ENCODE results near the gene NOL7.

DNA sequence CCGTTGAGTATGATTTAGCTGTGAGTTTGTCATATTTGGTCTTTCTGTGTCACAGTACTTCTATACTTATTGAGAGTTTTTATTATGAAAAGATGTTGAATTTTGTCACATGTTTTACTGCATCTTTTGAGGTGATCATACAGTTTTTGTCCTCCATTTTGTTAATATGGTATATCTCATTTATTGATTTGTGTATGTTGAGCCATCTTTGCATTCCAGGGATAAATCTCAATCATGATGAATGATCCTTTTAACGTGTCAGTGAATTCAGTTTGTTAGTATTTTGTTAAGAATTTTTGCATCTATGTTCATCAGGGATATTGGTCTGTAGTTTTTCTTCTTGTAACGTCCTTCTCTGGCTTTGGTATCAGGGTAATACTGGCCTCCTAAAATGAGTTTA lies 37.2 kb upstream of the NOL7 start:
- TF ChIP-seq POLR2A (IDR thresholded peaks at IDR 0.05; ENCODE audit: insufficient read depth in 1 of 2, low read depth in 2 of 2, low read length in 2 of 2) (no peak), ZBTB20 (CRISPR knock-in tag; IDR thresholded peaks at IDR 0.05; ENCODE audit: borderline replicate concordance, low read depth) (no peak), ZNF296 (CRISPR knock-in tag; conservative IDR thresholded peaks at IDR 0.05) (no peak), ISX (CRISPR knock-in tag; conservative IDR thresholded peaks at IDR 0.05) (no peak), KDM1A (CRISPR knock-in tag; IDR thresholded peaks at IDR 0.05) (no peak), SIN3A (IDR thresholded peaks at IDR 0.05; ENCODE audit: borderline replicate concordance, low read depth, low read length) (no peak), TAF1 (CRISPR knock-in tag; IDR thresholded peaks at IDR 0.05) (no peak), RAD51 (IDR thresholded peaks at IDR 0.05; ENCODE audit: borderline replicate concordance) (no peak), SAFB2 (CRISPR knock-in tag; IDR thresholded peaks at IDR 0.05; ENCODE audit: borderline replicate concordance, low read depth) (no peak), MAZ (IDR thresholded peaks at IDR 0.05; ENCODE audit: borderline replicate concordance, low read depth, low read length) (no peak), MAZ (CRISPR knock-in tag; IDR thresholded peaks at IDR 0.05; ENCODE audit: low read depth) (no peak)
- TF ChIP-seq, protein P1, sequence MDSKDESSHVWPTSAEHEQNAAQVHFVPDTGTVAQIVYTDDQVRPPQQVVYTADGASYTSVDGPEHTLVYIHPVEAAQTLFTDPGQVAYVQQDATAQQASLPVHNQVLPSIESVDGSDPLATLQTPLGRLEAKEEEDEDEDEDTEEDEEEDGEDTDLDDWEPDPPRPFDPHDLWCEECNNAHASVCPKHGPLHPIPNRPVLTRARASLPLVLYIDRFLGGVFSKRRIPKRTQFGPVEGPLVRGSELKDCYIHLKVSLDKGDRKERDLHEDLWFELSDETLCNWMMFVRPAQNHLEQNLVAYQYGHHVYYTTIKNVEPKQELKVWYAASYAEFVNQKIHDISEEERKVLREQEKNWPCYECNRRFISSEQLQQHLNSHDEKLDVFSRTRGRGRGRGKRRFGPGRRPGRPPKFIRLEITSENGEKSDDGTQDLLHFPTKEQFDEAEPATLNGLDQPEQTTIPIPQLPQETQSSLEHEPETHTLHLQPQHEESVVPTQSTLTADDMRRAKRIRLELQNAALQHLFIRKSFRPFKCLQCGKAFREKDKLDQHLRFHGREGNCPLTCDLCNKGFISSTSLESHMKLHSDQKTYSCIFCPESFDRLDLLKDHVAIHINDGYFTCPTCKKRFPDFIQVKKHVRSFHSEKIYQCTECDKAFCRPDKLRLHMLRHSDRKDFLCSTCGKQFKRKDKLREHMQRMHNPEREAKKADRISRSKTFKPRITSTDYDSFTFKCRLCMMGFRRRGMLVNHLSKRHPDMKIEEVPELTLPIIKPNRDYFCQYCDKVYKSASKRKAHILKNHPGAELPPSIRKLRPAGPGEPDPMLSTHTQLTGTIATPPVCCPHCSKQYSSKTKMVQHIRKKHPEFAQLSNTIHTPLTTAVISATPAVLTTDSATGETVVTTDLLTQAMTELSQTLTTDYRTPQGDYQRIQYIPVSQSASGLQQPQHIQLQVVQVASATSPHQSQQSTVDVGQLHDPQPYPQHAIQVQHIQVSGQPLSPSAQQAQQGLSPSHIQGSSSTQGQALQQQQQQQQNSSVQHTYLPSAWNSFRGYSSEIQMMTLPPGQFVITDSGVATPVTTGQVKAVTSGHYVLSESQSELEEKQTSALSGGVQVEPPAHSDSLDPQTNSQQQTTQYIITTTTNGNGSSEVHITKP (CRISPR knock-in tag; IDR thresholded peaks at IDR 0.05; ENCODE audit: low read depth): no peak
- TF ChIP-seq, protein P2, sequence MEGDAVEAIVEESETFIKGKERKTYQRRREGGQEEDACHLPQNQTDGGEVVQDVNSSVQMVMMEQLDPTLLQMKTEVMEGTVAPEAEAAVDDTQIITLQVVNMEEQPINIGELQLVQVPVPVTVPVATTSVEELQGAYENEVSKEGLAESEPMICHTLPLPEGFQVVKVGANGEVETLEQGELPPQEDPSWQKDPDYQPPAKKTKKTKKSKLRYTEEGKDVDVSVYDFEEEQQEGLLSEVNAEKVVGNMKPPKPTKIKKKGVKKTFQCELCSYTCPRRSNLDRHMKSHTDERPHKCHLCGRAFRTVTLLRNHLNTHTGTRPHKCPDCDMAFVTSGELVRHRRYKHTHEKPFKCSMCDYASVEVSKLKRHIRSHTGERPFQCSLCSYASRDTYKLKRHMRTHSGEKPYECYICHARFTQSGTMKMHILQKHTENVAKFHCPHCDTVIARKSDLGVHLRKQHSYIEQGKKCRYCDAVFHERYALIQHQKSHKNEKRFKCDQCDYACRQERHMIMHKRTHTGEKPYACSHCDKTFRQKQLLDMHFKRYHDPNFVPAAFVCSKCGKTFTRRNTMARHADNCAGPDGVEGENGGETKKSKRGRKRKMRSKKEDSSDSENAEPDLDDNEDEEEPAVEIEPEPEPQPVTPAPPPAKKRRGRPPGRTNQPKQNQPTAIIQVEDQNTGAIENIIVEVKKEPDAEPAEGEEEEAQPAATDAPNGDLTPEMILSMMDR (CRISPR knock-in tag; IDR thresholded peaks at IDR 0.05): no peak
